ENCODE data around the gene PRELID1.

DNA sequence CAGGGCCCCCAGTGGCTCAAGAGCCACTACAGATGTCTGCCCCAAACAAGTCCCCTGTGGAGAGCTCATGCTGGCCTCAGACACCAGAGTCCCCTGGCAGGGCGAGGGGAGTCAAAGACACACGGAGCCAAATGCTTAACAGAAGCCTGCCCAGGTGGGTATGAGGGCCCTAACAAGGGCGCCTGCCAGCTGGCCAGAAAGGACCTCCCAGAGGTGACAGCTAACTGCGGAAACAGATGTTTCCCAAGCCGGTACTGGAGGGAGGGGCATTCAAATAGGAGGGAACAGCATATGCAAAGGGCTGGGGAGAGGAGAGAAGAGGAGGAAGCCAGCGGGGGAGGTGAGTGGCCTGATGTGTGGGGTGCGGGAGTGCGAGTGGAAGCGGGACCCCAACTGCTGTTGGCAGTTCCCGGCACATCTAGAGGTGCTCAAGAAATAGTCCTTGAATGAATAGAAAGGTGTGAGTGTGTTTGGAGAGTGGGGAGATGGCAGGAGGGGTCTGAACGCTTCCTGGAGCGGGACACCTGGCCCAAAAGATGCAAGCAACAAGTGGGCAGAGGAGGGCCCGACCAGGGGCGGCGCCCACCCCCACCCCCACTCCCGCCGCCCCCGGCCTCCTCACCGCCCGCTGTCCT lies 7.3 kb downstream of the PRELID1 start:
- TF ChIP-seq, protein P1, sequence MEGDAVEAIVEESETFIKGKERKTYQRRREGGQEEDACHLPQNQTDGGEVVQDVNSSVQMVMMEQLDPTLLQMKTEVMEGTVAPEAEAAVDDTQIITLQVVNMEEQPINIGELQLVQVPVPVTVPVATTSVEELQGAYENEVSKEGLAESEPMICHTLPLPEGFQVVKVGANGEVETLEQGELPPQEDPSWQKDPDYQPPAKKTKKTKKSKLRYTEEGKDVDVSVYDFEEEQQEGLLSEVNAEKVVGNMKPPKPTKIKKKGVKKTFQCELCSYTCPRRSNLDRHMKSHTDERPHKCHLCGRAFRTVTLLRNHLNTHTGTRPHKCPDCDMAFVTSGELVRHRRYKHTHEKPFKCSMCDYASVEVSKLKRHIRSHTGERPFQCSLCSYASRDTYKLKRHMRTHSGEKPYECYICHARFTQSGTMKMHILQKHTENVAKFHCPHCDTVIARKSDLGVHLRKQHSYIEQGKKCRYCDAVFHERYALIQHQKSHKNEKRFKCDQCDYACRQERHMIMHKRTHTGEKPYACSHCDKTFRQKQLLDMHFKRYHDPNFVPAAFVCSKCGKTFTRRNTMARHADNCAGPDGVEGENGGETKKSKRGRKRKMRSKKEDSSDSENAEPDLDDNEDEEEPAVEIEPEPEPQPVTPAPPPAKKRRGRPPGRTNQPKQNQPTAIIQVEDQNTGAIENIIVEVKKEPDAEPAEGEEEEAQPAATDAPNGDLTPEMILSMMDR (IDR thresholded peaks at IDR 0.05; ENCODE audit: insufficient read depth, low read length, poor library complexity, severe bottlenecking): no peak
- no peak for TF ChIP-seq EZH2phosphoT487 (conservative IDR thresholded peaks at IDR 0.05; ENCODE audit: low read length)
